ENCODE measurements around the gene CATSPER3.

DNA sequence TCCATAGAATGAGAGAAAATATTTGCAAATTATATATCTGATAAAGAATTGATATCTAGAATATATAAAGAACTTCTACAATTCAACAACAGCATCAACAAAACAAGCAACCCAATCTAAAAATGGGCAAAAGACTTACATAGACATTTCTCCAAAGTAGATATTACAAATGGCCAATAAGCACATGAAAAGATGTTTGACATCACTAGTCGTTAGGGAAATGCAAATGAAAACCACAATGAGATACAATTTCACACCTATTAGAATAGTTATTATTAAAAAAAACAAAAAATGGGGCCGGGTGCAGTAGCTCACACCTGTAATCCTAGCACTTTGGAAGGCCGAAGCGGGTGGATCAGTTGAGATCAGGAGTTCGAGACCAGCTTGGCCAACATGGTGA lies 24.4 kb downstream of the CATSPER3 start:
- TF ChIP-seq, protein P1, sequence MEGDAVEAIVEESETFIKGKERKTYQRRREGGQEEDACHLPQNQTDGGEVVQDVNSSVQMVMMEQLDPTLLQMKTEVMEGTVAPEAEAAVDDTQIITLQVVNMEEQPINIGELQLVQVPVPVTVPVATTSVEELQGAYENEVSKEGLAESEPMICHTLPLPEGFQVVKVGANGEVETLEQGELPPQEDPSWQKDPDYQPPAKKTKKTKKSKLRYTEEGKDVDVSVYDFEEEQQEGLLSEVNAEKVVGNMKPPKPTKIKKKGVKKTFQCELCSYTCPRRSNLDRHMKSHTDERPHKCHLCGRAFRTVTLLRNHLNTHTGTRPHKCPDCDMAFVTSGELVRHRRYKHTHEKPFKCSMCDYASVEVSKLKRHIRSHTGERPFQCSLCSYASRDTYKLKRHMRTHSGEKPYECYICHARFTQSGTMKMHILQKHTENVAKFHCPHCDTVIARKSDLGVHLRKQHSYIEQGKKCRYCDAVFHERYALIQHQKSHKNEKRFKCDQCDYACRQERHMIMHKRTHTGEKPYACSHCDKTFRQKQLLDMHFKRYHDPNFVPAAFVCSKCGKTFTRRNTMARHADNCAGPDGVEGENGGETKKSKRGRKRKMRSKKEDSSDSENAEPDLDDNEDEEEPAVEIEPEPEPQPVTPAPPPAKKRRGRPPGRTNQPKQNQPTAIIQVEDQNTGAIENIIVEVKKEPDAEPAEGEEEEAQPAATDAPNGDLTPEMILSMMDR (IDR thresholded peaks at IDR 0.05): no peak
- TF ChIP-seq POLR2A (IDR thresholded peaks at IDR 0.05) (no peak), POLR2AphosphoS5 (IDR thresholded peaks at IDR 0.05) (no peak)
